H1 (cell line): ENCODE results near the gene RASGRP3. TPM values are rescaled to one million over a fixed set of nuclear protein-coding genes. Genes with fewer than 3 reads are reported as not detected.

Source experiments
- CTCF ChIA-PET: fragments of 300-600 bp; sonication (Branson Sonifier 250); formaldehyde crosslinking; loops from one replicate; lab custom pipeline; 2021; ENCODE audit not compliant: partially characterized antibody; lab: Charles Lee
- POLR2A ChIA-PET: fragments of 300-600 bp; sonication (Branson Sonifier 250); formaldehyde crosslinking; loops from one replicate; lab custom pipeline; 2021; ENCODE audit warnings: inconsistent platforms; ENCODE audit not compliant: partially characterized antibody; lab: Charles Lee
- DNase-seq, 2 experiments: peaks; one replicate each; pipeline versions ENCODE4 v3.0.0 to v3.0.0-alpha.2; 2010 to 2022; ENCODE audit warnings: low spot score in 2 of 2, low read depth in 1 of 2, mixed read lengths in 1 of 2
- FAIRE-seq: peaks from 2 replicates; lab custom pipeline; 2011; peaks lifted over from hg19 to GRCh38; lab: Jason Lieb, UNC
- H2AFZ ChIP-seq: 2 replicates; pipeline ENCODE4 v1.8.1; 2012; ENCODE audit warnings: low read length, inconsistent platforms
- H2AK5ac ChIP-seq: 2 replicates; pipeline ENCODE4 v1.6.1; 2013; ENCODE audit warnings: low read depth, low read length
- H2BK120ac ChIP-seq: replicated peaks from 2 replicates; pipeline ENCODE3; 2013; ENCODE audit warnings: low read depth, low read length, inconsistent platforms
- H2BK12ac ChIP-seq: 2 replicates; pipeline ENCODE4 v1.6.1; 2013; ENCODE audit warnings: low read depth, low read length
- H2BK15ac ChIP-seq: 2 replicates; pipeline ENCODE4 v1.6.1; 2013; ENCODE audit warnings: low read length
- H2BK20ac ChIP-seq: 2 replicates; pipeline ENCODE4 v1.6.1; 2013; ENCODE audit warnings: low read length
- H2BK5ac ChIP-seq: 2 replicates; pipeline ENCODE4 v1.6.1; 2013; ENCODE audit warnings: low read depth, low read length
- H3K14ac ChIP-seq: 2 replicates; pipeline ENCODE4 v1.6.1; 2013; ENCODE audit warnings: inconsistent platforms; ENCODE audit not compliant: insufficient read length
- H3K18ac ChIP-seq: 2 replicates; pipeline ENCODE4 v1.6.1; 2013; ENCODE audit warnings: low read length; ENCODE audit errors: extremely low read depth
- H3K23ac ChIP-seq: 2 replicates; pipeline ENCODE4 v1.6.1; 2013; ENCODE audit warnings: inconsistent platforms; ENCODE audit not compliant: insufficient read length
- H3K23me2 ChIP-seq: 2 replicates; pipeline ENCODE4 v1.6.1; 2013; ENCODE audit warnings: low read depth, low read length
- H3K27ac ChIP-seq: 2 replicates; pipeline ENCODE4 v1.6.1; 2011; ENCODE audit warnings: low read depth, low read length, inconsistent platforms
- H3K27me3 ChIP-seq, 4 experiments: replicated peaks in 1 of 4; 1 replicate in 1 of 4; 2 replicates in 3 of 4; pipeline versions ENCODE4 v1.6.1 to v1.8.1; 2011 to 2013; ENCODE audit warnings: low read length in 3 of 4, mild to moderate bottlenecking in 3 of 4, inconsistent platforms in 2 of 4, mixed read lengths in 2 of 4, moderate library complexity in 1 of 4; ENCODE audit not compliant: control insufficient read depth in 3 of 4, insufficient read depth in 3 of 4; ENCODE audit errors: extremely low read depth in 1 of 4
- H3K36me3 ChIP-seq, 4 experiments: 2 replicates each; pipeline versions ENCODE4 v1.6.1 to v1.8.1; 2011 to 2013; ENCODE audit warnings: mild to moderate bottlenecking in 4 of 4, low read length in 3 of 4, moderate library complexity in 2 of 4, control low read depth in 1 of 4, inconsistent platforms in 1 of 4; ENCODE audit not compliant: insufficient read depth in 4 of 4, control insufficient read depth in 2 of 4
- H3K4ac ChIP-seq: replicated peaks from 2 replicates; pipeline ENCODE3; 2013; ENCODE audit warnings: low read length, low read depth, mixed read lengths, inconsistent platforms; ENCODE audit not compliant: insufficient read length
- H3K4me1 ChIP-seq, 4 experiments: replicated peaks in 1 of 4; 1 replicate in 1 of 4; 2 replicates in 3 of 4; pipeline versions ENCODE4 v1.6.1 to v1.8.1; 2011 to 2013; ENCODE audit warnings: low read length in 3 of 4, inconsistent platforms in 2 of 4, mixed read lengths in 1 of 4; ENCODE audit not compliant: insufficient read depth in 4 of 4, control insufficient read depth in 3 of 4
- H3K4me2 ChIP-seq, 2 experiments: 2 replicates each; pipeline versions ENCODE4 v1.6.1 to v1.8.1; 2011 to 2013; ENCODE audit warnings: low read depth in 2 of 2, low read length in 2 of 2, control low read depth in 1 of 2, inconsistent platforms in 1 of 2, mild to moderate bottlenecking in 1 of 2; ENCODE audit not compliant: insufficient read depth in 1 of 2
- H3K4me3 ChIP-seq, 4 experiments: fragments of 200-600, 300-600 bp in 1 of 4; sonication (generic), shearing (Covaris generic), sonication (Bioruptor Twin) in 1 of 4; 2 replicates each; pipeline versions ENCODE4 v1.5.1 to v1.8.1; 2011 to 2016; ENCODE audit warnings: low read length in 4 of 4, low read depth in 3 of 4, control low read depth in 2 of 4, inconsistent platforms in 2 of 4, mild to moderate bottlenecking in 2 of 4, mixed read lengths in 1 of 4, moderate library complexity in 1 of 4; ENCODE audit not compliant: insufficient read depth in 2 of 4; ENCODE audit errors: extremely low read depth in 1 of 4
- H3K56ac ChIP-seq: replicated peaks from 2 replicates; pipeline ENCODE3; 2013; ENCODE audit warnings: low read depth, mild to moderate bottlenecking, mixed read lengths, low read length, inconsistent platforms; ENCODE audit not compliant: insufficient read length
- H3K79me1 ChIP-seq: 2 replicates; pipeline ENCODE4 v1.6.1; 2013; ENCODE audit warnings: low read depth, low read length, control low read depth
- H3K79me2 ChIP-seq, 2 experiments: 2 replicates each; pipeline versions ENCODE4 v1.6.1 to v1.8.1; 2012 to 2013; ENCODE audit warnings: low read length in 2 of 2, mild to moderate bottlenecking in 2 of 2, inconsistent platforms in 1 of 2; ENCODE audit not compliant: insufficient read depth in 2 of 2, control insufficient read depth in 1 of 2
- H3K9ac ChIP-seq, 4 experiments: replicated peaks in 1 of 4; 1 replicate in 1 of 4; 2 replicates in 3 of 4; pipeline versions ENCODE4 v1.6.1 to v1.8.1; 2011 to 2013; ENCODE audit warnings: low read depth in 3 of 4, low read length in 3 of 4, control low read depth in 2 of 4, mild to moderate bottlenecking in 2 of 4, moderate library complexity in 2 of 4, inconsistent platforms in 1 of 4; ENCODE audit errors: extremely low read depth in 1 of 4
- H3K9me3 ChIP-seq, 2 experiments: 2 replicates each; pipeline versions ENCODE4 v1.6.1 to v1.8.1; 2012 to 2013; ENCODE audit warnings: mild to moderate bottlenecking in 2 of 2, moderate library complexity in 2 of 2, control low read depth in 1 of 2, inconsistent platforms in 1 of 2, low read depth in 1 of 2, low read length in 1 of 2, mixed read lengths in 1 of 2; ENCODE audit not compliant: insufficient read depth in 2 of 2
- H4K20me1 ChIP-seq, 2 experiments: replicated peaks in 1 of 2; 2 replicates each; pipeline versions ENCODE3 to v1.8.1; 2011 to 2013; ENCODE audit warnings: inconsistent platforms in 2 of 2, low read length in 2 of 2, mild to moderate bottlenecking in 1 of 2; ENCODE audit not compliant: insufficient read depth in 2 of 2, control insufficient read depth in 1 of 2
- H4K5ac ChIP-seq: 2 replicates; pipeline ENCODE4 v1.6.1; 2013; ENCODE audit warnings: low read length, low read depth, mixed read lengths, inconsistent platforms; ENCODE audit not compliant: insufficient read length
- H4K8ac ChIP-seq: 2 replicates; pipeline ENCODE4 v1.8.0; 2013; ENCODE audit warnings: mild to moderate bottlenecking, moderate library complexity, low read length, inconsistent platforms; ENCODE audit not compliant: insufficient read depth; ENCODE audit errors: extremely low read depth
- H4K91ac ChIP-seq: replicated peaks from 2 replicates; pipeline ENCODE3; 2013; ENCODE audit warnings: low read length, mixed read lengths, inconsistent platforms; ENCODE audit not compliant: insufficient read length
- BACH1 ChIP-seq: IDR thresholded peaks from 2 replicates; pipeline ENCODE4 v1.6.1; 2012; ENCODE audit warnings: low read length, improper control_type of control experiment
- CBX8 ChIP-seq: fragments of 300-800, 300-1000 bp; sonication (generic); IDR thresholded peaks from 2 replicates; pipeline ENCODE4 v1.7.1; 2016; ENCODE audit warnings: low read depth, low read length, borderline replicate concordance
- CTCF ChIP-seq, 3 experiments: IDR thresholded peaks; 1 replicate in 2 of 3; 2 replicates in 1 of 3; pipeline versions ENCODE4 v1.5.1 to v1.6.1; 2011; ENCODE audit warnings: low read length in 3 of 3, mild to moderate bottlenecking in 3 of 3, inconsistent platforms in 2 of 3, low read depth in 1 of 3, moderate library complexity in 1 of 3; ENCODE audit not compliant: insufficient read depth in 1 of 3; ENCODE audit errors: control extremely low read depth in 1 of 3
- FOSL1 ChIP-seq: IDR thresholded peaks from 2 replicates; pipeline ENCODE4 v1.6.1; 2011; ENCODE audit warnings: mild to moderate bottlenecking, low read depth, low read length, moderate library complexity; ENCODE audit not compliant: insufficient read depth
- GABPA ChIP-seq: IDR thresholded peaks from 2 replicates; pipeline ENCODE4 v1.6.1; 2011; ENCODE audit warnings: mild to moderate bottlenecking, low read length, moderate library complexity, borderline replicate concordance; ENCODE audit not compliant: insufficient read depth
- NANOG ChIP-seq: IDR thresholded peaks from 2 replicates; pipeline ENCODE4 v1.6.1; 2011; ENCODE audit warnings: low read length, low read depth, mild to moderate bottlenecking, inconsistent platforms; ENCODE audit not compliant: insufficient read depth, poor library complexity, severe bottlenecking
- RAD21 ChIP-seq, 2 experiments: IDR thresholded peaks in 1 of 2; conservative IDR thresholded peaks in 1 of 2; 2 replicates each; pipeline ENCODE4 v1.6.1; 2011; ENCODE audit warnings: low read depth in 2 of 2, low read length in 2 of 2, improper control_type of control experiment in 1 of 2, inconsistent platforms in 1 of 2, mild to moderate bottlenecking in 1 of 2, moderate library complexity in 1 of 2
- SIRT6 ChIP-seq: IDR thresholded peaks from one replicate; pipeline ENCODE4 v1.7.1; 2012; ENCODE audit warnings: low read length, inconsistent platforms
- SP4 ChIP-seq: IDR thresholded peaks from 2 replicates; pipeline ENCODE4 v1.6.1; 2012; ENCODE audit warnings: low read length, inconsistent platforms
- USF2 ChIP-seq: IDR thresholded peaks from 2 replicates; pipeline ENCODE4 v1.6.1; 2011; ENCODE audit warnings: low read length, improper control_type of control experiment
- WGBS, 2 experiments: shearing (Covaris generic) in 1 of 2; methylation state at CpG; one replicate each; pipeline versions ENCODE4 v1.1.6 to v1.1.7; 2013 to 2015; ENCODE audit warnings: low lambda C conversion rate in 2 of 2, mixed read lengths in 2 of 2, inconsistent platforms in 1 of 2, low coverage in 1 of 2, missing lambda C conversion rate in 1 of 2; ENCODE audit not compliant: insufficient replicate concordance in 2 of 2, insufficient coverage in 1 of 2, insufficient read length in 1 of 2; ENCODE audit errors: extremely low coverage in 1 of 2, missing lambda C conversion rate in 1 of 2; 5-methylcytosine and 5-hydroxymethylcytosine counted together
- polyA plus RNA-seq, 7 experiments: library from polyadenylated mRNA; depleted of rRNA in 3 of 7; stranded (reverse) in 5 of 7; unstranded in 2 of 7; fragments of >200 nt in 5 of 7; fragments of 200-250 nt in 2 of 7; gene quantifications; 1 replicate in 5 of 7; 2 replicates in 1 of 7; 4 replicates in 1 of 7; pipeline versions ENCODE4 v1.2.1 to v1.2.3, GENCODE V29; 2011 to 2013; ENCODE audit warnings: missing spikeins in 2 of 7, mixed read lengths in 2 of 7
- total RNA-seq: library from RNA; stranded (reverse); fragmentation: NEBNext Ultra II Directional; extraction: Animal tissue kit (Norgen Biotek cat#: 25700); gene quantifications from 2 replicates; pipeline ENCODE4 v1.2.1, GENCODE V29; 2021

Gene RASGRP3
- total and polyA plus RNA-seq, 2 of the 8 experiments (the other 6 are each of a cell fraction or from before 2014, with no cell fraction given), result 0.06 TPM; not detected in 1

GRCh38 chr2:33437815-33438214, 38.6 kb upstream of the RASGRP3 start:
- Histone ChIP-seq H2BK12ac (no peak overlapping the region), H3K23ac (no peak overlapping the region), H2AFZ (no peak overlapping the region), H2BK5ac (no peak overlapping the region), H3K4me2 (no peak overlapping the region), H3K9me3 (no peaks in the 10 kb centered on the region), H4K8ac (no peak overlapping the region), H2BK120ac (no peak overlapping the region), H3K4me1 (no peaks in the 10 kb centered on the region), H2AK5ac (no peak overlapping the region), H3K4me3 (no peak overlapping the region), H4K20me1 (no peaks in the 10 kb centered on the region), H3K14ac (no peak overlapping the region), H3K27ac (no peak overlapping the region), H2BK20ac (no peak overlapping the region), H3K79me1 (no peaks in the 10 kb centered on the region), H3K56ac (no peak overlapping the region), H3K36me3 (no peaks in the 10 kb centered on the region), H3K27me3 (no peaks in the 10 kb centered on the region), H3K9ac (no peak overlapping the region), H4K91ac (no peak overlapping the region), H3K79me2 (no peaks in the 10 kb centered on the region), H2BK15ac (no peak overlapping the region), H4K5ac (no peak overlapping the region), H3K23me2 (no peaks in the 10 kb centered on the region), H3K4ac (no peak overlapping the region), H3K18ac (no peak overlapping the region)
- WGBS, 2 experiments, result 94% methylated on average over 2 of the region's 2 CpGs; no CpG with 5 or more reads in 1 of the 2 experiments
- ChIA-PET CTCF (interaction anchor here (1.4 kb wide), 1 partner anchor 145 kb away, joined by 8 read pairs; no protein-coding TSS in a partner anchor), POLR2A (no interaction called here)
- no peak for FAIRE-seq
- DNase-seq, result no peak
- no peak for TF ChIP-seq BACH1
- no peak for TF ChIP-seq RAD21 (IDR thresholded peaks at IDR 0.05 in 1 of 2, conservative IDR thresholded peaks at IDR 0.05 in 1 of 2; ENCODE audit: low read depth in 2 of 2, low read length in 2 of 2)
- TF ChIP-seq GABPA, result no peak
- no peak for TF ChIP-seq FOSL1
- TF ChIP-seq CBX8, result no peak
- TF ChIP-seq SIRT6, result no peak
- no peak for TF ChIP-seq SP4
- no peak for TF ChIP-seq USF2
- no peak for TF ChIP-seq NANOG
- no peak for TF ChIP-seq CTCF (IDR thresholded peaks at IDR 0.05; ENCODE audit: control extremely low read depth in 1 of 3, insufficient read depth in 1 of 3, low read depth in 1 of 3, low read length in 3 of 3)
